Epithelial cell of esophagus (primary cell): ENCODE results near the gene AIG1.

ENCODE experiments used
- DNase-seq: peaks from one replicate; pipeline ENCODE4 v3.0.0; 2010; ENCODE audit warnings: low read depth
- H3K4me3 ChIP-seq: 2 replicates; pipeline ENCODE4 v1.5.1; 2011; ENCODE audit warnings: mild to moderate bottlenecking, low read length, control low read depth
- CTCF ChIP-seq: IDR thresholded peaks from 2 replicates; pipeline ENCODE4 v1.5.1; 2011; ENCODE audit warnings: low read depth, mild to moderate bottlenecking, low read length, control low read depth, inconsistent platforms; ENCODE audit not compliant: insufficient read depth; ENCODE audit errors: missing control alignments

AIG1 gene

GRCh38 chr6:143063631-143064030, 2.9 kb downstream of the AIG1 start:
- H3K4me3 ChIP-seq = no peak overlapping the region
- no peak for DNase-seq
- no peak for TF ChIP-seq CTCF

- TF ChIP-seq CTCF = no peak
- H3K4me3 ChIP-seq = no peak overlapping the region
- DNase-seq = no peak
Measured at GRCh38 chr6:143064271-143064670, 3.6 kb downstream of the AIG1 start.

- H3K4me3 ChIP-seq = no peak overlapping the region
- TF ChIP-seq CTCF = no peak
- peak; percentile 42 for DNase-seq
Measured at GRCh38 chr6:143064951-143065683, 4.4 kb downstream of the AIG1 start.

GRCh38 chr6:143068001-143068400, 7.3 kb downstream of the AIG1 start:
- TF ChIP-seq CTCF = no peak
- DNase-seq = no peak
- H3K4me3 ChIP-seq = no peak overlapping the region

- TF ChIP-seq CTCF = no peak
- no peak for DNase-seq
Measured at GRCh38 chr6:143074101-143074500, 13.4 kb downstream of the AIG1 start.

GRCh38 chr6:143074670-143075318, 14.1 kb downstream of the AIG1 start:
- DNase-seq = no peak
- H3K4me3 ChIP-seq = no peak overlapping the region
- TF ChIP-seq CTCF = no peak

More at GRCh38 chr6:143074101-143074500, 13.4 kb downstream of the AIG1 start:
- H3K4me3 ChIP-seq = no peak overlapping the region
